ENCODE results near the gene TACC2. TPM values are rescaled to one million over a fixed set of nuclear protein-coding genes. Genes with fewer than 3 reads are reported as not detected.
A peak's percentile ranks its signal among the peaks of the same experiment; 100 is the strongest.
"Not testable (repeated sequence)": the region's sequence is repeated elsewhere in the genome, so short reads cannot be mapped to it uniquely, and the experiment has no call there.

The TACC2 gene
- total RNA-seq, 1 donor from 2014 or later: 71.2 TPM

DNA sequence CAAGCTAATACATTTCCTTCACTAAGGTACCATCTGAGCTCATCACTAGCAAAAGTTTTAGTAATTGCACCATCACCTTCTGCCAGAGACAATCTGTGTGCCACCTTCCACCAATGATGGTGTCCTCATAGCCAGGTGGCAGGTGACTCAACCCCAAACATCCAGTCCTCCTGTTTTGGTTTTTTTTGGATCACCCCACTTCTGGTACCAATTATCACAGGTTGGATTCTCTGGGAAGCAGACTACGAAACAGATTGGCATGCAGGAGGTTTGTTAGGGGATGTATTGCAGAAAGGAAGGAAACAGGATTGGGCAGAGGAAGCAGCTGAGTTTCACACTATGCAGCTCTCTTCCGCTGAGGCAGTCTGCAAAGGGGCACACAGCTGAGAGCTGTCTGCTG is 4.5 kb upstream of the TACC2 start:
- peaks cover 4% of the 10 kb centered on the region for H3K4me1 Mint-ChIP-seq (ENCODE audit: unreplicated experiment)
- no peak overlapping the region for H3K4me3 Mint-ChIP-seq
- H3K9me3 Mint-ChIP-seq: peaks cover 13% of the 10 kb centered on the region
- H3K27me3 Mint-ChIP-seq: no peaks in the 10 kb centered on the region
- DNase-seq (ENCODE audit: extremely low spot score, unreplicated experiment): no peak
- no peak overlapping the region for H3K27ac Mint-ChIP-seq
- TF ChIP-seq, protein P1, sequence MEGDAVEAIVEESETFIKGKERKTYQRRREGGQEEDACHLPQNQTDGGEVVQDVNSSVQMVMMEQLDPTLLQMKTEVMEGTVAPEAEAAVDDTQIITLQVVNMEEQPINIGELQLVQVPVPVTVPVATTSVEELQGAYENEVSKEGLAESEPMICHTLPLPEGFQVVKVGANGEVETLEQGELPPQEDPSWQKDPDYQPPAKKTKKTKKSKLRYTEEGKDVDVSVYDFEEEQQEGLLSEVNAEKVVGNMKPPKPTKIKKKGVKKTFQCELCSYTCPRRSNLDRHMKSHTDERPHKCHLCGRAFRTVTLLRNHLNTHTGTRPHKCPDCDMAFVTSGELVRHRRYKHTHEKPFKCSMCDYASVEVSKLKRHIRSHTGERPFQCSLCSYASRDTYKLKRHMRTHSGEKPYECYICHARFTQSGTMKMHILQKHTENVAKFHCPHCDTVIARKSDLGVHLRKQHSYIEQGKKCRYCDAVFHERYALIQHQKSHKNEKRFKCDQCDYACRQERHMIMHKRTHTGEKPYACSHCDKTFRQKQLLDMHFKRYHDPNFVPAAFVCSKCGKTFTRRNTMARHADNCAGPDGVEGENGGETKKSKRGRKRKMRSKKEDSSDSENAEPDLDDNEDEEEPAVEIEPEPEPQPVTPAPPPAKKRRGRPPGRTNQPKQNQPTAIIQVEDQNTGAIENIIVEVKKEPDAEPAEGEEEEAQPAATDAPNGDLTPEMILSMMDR (conservative IDR thresholded peaks at IDR 0.05): no peak
- H3K36me3 Mint-ChIP-seq: no peaks in the 10 kb centered on the region

DNA sequence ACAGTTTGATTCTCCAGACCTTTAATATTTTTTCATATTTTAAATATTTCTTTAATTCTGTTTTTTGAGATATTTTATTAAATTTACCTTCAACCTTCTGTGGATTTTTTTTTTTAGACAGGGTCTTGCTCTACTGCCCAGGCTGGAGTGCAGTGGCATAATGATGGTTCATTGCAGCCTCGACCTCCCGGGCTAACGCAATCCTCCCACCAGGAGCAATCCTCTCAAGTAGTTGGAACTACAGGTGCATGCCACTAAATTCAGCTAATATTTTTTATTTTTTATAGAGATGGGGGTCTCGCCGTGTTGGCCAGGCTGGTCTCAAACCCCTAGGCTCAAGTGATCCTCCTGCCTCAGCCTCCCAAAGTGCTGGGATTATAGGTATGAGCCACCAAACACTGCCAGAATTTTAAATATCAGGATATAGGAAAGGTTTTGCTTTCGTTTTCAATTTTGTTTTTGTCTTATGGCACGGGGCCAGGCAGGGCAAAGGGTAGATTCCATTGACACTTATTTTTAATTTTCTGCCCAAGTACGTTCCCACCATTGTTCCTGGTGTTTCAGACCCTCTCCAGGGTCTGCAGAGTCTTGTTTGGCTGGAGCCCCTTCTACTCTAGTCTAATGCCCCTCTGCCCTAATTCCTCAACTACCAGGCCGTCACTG is 1.2 kb downstream of the TACC2 start:
- Mint-ChIP-seq H3K27ac (peak overlapping the region; percentile 80), H3K4me1 (ENCODE audit: unreplicated experiment) (peaks cover 20% of the 10 kb centered on the region), H3K36me3 (no peaks in the 10 kb centered on the region), H3K27me3 (no peaks in the 10 kb centered on the region), H3K4me3 (no peak overlapping the region), H3K9me3 (peaks cover 17% of the 10 kb centered on the region)
- DNase-seq (ENCODE audit: extremely low spot score, unreplicated experiment): no peak
- TF ChIP-seq, protein P1 (conservative IDR thresholded peaks at IDR 0.05): no peak

DNA sequence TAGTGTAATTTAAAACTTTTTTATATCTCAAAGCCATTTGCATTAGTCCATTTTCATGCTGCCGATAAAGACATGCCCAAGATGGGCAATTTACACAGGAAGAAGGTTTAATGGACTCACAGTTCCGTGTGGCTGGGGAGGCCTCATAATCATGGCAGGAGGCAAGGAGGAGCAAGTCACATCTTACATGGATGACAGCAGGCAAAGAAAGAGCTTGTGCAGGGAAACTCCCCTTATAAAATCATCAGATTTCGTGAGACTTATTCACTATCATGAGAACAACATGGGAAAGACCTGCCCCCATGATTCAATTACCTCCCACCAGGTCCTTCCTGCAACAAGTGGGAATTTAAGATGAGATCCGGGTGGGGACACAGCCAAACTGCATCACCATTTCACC is 2.8 kb downstream of the TACC2 start:
- peaks cover 31% of the 10 kb centered on the region for H3K4me1 Mint-ChIP-seq (ENCODE audit: unreplicated experiment)
- H3K27me3 Mint-ChIP-seq; H3K36me3 Mint-ChIP-seq; H3K4me3 Mint-ChIP-seq; DNase-seq (ENCODE audit: extremely low spot score, unreplicated experiment); H3K27ac Mint-ChIP-seq: not testable (repeated sequence)
- peaks cover 17% of the 10 kb centered on the region for H3K9me3 Mint-ChIP-seq

DNA sequence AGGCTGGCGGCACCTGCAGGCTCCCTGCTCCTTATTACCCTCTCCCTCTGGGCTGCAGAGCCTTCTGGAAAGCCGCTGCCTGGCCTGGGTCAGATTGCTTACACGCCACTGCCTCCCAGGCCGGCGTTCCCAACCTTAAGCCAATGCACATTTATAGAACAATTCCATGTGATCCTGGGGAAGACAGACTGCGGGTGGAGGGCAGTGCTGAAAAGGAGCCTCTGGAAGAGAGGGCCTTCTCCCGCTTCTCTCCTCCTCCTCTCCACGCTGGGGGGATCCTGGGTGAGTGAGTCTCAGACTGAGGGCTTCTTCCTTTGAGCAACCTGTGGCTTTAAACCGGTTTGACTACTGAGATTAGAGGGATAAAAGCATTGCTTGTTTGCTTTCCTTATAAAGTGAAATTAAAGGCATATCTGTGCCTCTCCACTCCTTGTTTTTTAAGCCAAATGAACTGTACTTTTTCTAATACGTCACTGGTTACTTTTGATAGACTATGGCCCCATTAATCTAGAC is 5.5 kb downstream of the TACC2 start:
- H3K9me3 Mint-ChIP-seq: peaks cover 4% of the 10 kb centered on the region
- peak overlapping the region; percentile 92 for H3K27ac Mint-ChIP-seq
- no peaks in the 10 kb centered on the region for H3K36me3 Mint-ChIP-seq
- DNase-seq (ENCODE audit: extremely low spot score, unreplicated experiment): no peak
- TF ChIP-seq, protein P1 (conservative IDR thresholded peaks at IDR 0.05): no peak
- peaks cover 28% of the 10 kb centered on the region for H3K4me1 Mint-ChIP-seq (ENCODE audit: unreplicated experiment)
- H3K27me3 Mint-ChIP-seq: no peaks in the 10 kb centered on the region
- H3K4me3 Mint-ChIP-seq: peak overlapping the region; percentile 70

DNA sequence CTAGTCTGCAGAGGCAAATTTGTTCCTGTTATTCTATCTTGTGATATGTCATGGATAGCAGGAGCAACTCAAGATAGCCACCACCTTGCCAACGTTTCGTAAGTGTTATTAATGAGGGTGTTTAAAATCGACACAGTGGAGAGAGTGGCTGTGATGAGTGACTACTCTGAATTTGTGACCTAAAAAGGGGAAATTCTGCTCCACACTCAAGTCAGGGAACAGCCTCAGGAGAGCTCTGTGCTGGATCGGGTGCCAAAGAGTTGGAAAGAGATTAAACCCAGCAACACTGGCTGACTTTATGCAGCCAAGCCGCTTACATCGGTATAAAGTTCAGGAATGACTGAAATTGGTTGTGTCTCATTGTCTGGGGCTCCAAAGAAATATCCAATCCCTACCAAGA is 9.5 kb downstream of the TACC2 start:
- Mint-ChIP-seq H3K27me3 (no peaks in the 10 kb centered on the region), H3K27ac (no peak overlapping the region), H3K9me3 (peaks cover 21% of the 10 kb centered on the region), H3K4me1 (ENCODE audit: unreplicated experiment) (peaks cover 28% of the 10 kb centered on the region), H3K36me3 (no peaks in the 10 kb centered on the region), H3K4me3 (no peak overlapping the region)
- no peak for DNase-seq (ENCODE audit: extremely low spot score, unreplicated experiment)
- TF ChIP-seq, protein P1 (conservative IDR thresholded peaks at IDR 0.05): no peak

DNA sequence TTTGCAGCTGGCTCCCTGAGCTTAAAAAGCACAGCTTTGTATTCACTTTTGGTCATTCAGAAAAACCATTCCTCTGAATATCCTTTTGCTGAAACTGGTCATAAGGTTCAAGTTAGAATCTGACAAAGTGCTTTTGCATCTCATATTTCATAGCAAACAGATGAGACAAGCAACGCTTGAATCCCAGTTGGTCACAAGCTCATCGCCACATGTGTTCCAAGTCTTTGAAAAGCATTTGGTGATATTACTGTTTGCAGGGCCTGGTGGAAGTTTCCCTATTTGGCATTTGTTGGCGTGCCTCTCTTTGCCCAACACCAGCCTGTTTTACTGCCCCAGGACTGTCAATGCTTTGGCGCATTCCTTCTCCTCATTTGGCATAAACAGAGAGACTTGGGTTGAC is 10.3 kb downstream of the TACC2 start:
- no peak for DNase-seq (ENCODE audit: extremely low spot score, unreplicated experiment)
- no peaks in the 10 kb centered on the region for H3K36me3 Mint-ChIP-seq
- H3K4me1 Mint-ChIP-seq (ENCODE audit: unreplicated experiment): peaks cover 20% of the 10 kb centered on the region
- H3K9me3 Mint-ChIP-seq: peaks cover 21% of the 10 kb centered on the region
- no peak overlapping the region for H3K4me3 Mint-ChIP-seq
- H3K27ac Mint-ChIP-seq: no peak overlapping the region
- H3K27me3 Mint-ChIP-seq: no peaks in the 10 kb centered on the region
- TF ChIP-seq, protein P1 (conservative IDR thresholded peaks at IDR 0.05): no peak
